22Rv1 (cell line): ENCODE measurements around the gene GALNT7.

Experiments
- ZFX ChIP-seq: fragments of 450-650 bp; IDR thresholded peaks from 2 replicates; pipeline ENCODE4 v1.6.1; 2017; ENCODE audit warnings: antibody characterized with exemption, borderline replicate concordance
- TF ChIP-seq, protein P1 (sequence below): fragments of 450-650 bp; IDR thresholded peaks from 2 replicates; pipeline ENCODE4 v1.5.1; 2017; ENCODE audit warnings: mild to moderate bottlenecking

DNA sequence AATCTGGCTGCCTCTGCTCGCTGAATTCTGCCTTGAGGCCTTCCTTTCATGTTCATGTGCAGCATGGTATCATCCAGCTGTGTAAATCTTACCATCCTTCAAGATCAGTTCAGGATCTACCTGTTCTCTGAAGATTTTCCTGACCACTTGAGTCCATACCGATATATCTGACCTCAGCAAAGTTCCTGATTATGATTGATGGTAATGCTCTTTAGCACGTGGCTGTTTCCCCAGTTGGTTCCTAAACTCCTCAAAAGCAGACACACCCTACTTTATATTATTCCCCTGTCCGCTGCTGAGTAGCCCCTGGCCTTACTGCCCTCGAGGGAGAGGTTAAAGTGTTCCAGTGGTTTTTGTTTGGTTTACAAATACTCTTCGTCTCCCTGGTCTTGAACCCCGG lies 20.0 kb downstream of the GALNT7 start:
- TF ChIP-seq, protein P1, sequence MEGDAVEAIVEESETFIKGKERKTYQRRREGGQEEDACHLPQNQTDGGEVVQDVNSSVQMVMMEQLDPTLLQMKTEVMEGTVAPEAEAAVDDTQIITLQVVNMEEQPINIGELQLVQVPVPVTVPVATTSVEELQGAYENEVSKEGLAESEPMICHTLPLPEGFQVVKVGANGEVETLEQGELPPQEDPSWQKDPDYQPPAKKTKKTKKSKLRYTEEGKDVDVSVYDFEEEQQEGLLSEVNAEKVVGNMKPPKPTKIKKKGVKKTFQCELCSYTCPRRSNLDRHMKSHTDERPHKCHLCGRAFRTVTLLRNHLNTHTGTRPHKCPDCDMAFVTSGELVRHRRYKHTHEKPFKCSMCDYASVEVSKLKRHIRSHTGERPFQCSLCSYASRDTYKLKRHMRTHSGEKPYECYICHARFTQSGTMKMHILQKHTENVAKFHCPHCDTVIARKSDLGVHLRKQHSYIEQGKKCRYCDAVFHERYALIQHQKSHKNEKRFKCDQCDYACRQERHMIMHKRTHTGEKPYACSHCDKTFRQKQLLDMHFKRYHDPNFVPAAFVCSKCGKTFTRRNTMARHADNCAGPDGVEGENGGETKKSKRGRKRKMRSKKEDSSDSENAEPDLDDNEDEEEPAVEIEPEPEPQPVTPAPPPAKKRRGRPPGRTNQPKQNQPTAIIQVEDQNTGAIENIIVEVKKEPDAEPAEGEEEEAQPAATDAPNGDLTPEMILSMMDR: no peak
- no peak for TF ChIP-seq ZFX
